Thyroid gland (tissue), 4 donors: Measurements from ENCODE around the gene ZNF841.

Source experiments
- POLR2A ChIP-seq, 2 donors: fragments of 450-650 bp; IDR thresholded peaks; one replicate each; pipeline ENCODE4 v1.6.1; 2017; ENCODE audit warnings: antibody characterized with exemption in 2 of 2, mild to moderate bottlenecking in 2 of 2, moderate library complexity in 1 of 2
- TF ChIP-seq, protein P1 (sequence below), 6 experiments: fragments of 200-600 bp in 3 of 6; fragments of 450-650 bp in 3 of 6; sonication (generic) in 3 of 6; IDR thresholded peaks; one replicate each; pipeline ENCODE4 v1.5.1; 2016 to 2019; ENCODE audit warnings: antibody characterized with exemption in 6 of 6, mild to moderate bottlenecking in 2 of 6, inconsistent platforms in 1 of 6, moderate library complexity in 1 of 6

DNA sequence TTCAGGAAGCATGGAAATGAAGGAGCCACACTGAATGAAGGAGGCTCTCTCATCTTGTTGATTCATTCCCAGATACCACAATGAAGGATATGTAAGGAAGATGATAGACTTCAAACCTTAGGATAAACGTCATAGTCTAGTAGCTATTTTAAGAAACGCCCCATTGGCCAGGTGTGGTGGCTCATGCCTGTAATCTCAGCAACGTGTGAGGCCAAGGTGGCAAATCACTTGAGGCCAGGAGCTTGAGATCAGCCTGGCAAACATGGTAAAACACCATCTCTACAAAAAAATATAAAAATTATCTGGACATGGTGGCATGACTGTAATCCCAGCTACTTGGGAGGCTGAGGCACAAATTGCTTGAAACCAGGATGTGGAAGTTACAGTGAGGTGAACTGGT, 17.1 kb upstream of the ZNF841 start:
- TF ChIP-seq, protein P1, sequence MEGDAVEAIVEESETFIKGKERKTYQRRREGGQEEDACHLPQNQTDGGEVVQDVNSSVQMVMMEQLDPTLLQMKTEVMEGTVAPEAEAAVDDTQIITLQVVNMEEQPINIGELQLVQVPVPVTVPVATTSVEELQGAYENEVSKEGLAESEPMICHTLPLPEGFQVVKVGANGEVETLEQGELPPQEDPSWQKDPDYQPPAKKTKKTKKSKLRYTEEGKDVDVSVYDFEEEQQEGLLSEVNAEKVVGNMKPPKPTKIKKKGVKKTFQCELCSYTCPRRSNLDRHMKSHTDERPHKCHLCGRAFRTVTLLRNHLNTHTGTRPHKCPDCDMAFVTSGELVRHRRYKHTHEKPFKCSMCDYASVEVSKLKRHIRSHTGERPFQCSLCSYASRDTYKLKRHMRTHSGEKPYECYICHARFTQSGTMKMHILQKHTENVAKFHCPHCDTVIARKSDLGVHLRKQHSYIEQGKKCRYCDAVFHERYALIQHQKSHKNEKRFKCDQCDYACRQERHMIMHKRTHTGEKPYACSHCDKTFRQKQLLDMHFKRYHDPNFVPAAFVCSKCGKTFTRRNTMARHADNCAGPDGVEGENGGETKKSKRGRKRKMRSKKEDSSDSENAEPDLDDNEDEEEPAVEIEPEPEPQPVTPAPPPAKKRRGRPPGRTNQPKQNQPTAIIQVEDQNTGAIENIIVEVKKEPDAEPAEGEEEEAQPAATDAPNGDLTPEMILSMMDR (IDR thresholded peaks at IDR 0.05): no peak
- TF ChIP-seq POLR2A (IDR thresholded peaks at IDR 0.05): no peak
